Measurements from ENCODE around the gene PACRG.

DNA sequence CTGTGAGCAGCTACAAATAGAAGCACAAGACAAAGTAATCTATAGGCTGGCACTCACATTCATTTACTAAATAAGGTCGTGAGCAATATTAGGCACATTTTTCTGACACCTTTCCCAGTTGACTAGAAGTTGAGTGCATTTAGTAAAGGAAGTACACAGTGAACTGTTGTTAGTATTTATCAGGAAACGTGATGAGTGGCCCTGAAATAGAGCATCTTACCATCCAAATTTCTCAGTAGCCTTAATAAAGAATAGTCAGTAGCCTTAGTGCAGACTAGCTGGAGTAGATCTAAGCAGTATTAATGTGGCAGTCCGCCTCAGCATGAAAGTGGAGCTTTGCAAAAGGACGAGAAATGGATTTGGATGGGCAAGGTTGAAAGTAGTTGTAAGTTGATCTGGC, 481.2 kb downstream of the PACRG start:
- TF ChIP-seq POLR2AphosphoS5 (IDR thresholded peaks at IDR 0.05; ENCODE audit: low read depth, low read length) (no peak), TAF1 (IDR thresholded peaks at IDR 0.05; ENCODE audit: borderline replicate concordance, low read depth, low read length) (no peak)

Measured in GM12892 (cell line).